Measurements from ENCODE around the gene TPM3.

GRCh38 chr1:154218545-154218944 lies 26.6 kb upstream of the TPM3 start:
- TF ChIP-seq EP300 (conservative IDR thresholded peaks at IDR 0.05; ENCODE audit: poor library complexity, severe bottlenecking) (no peak), POLR2AphosphoS5 (IDR thresholded peaks at IDR 0.05) (no peak), EZH2 (IDR thresholded peaks at IDR 0.05; ENCODE audit: borderline replicate concordance, insufficient read depth, low read length, poor library complexity, severe bottlenecking) (no peak)
- TF ChIP-seq, protein P1, sequence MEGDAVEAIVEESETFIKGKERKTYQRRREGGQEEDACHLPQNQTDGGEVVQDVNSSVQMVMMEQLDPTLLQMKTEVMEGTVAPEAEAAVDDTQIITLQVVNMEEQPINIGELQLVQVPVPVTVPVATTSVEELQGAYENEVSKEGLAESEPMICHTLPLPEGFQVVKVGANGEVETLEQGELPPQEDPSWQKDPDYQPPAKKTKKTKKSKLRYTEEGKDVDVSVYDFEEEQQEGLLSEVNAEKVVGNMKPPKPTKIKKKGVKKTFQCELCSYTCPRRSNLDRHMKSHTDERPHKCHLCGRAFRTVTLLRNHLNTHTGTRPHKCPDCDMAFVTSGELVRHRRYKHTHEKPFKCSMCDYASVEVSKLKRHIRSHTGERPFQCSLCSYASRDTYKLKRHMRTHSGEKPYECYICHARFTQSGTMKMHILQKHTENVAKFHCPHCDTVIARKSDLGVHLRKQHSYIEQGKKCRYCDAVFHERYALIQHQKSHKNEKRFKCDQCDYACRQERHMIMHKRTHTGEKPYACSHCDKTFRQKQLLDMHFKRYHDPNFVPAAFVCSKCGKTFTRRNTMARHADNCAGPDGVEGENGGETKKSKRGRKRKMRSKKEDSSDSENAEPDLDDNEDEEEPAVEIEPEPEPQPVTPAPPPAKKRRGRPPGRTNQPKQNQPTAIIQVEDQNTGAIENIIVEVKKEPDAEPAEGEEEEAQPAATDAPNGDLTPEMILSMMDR (IDR thresholded peaks at IDR 0.05; ENCODE audit: poor library complexity, severe bottlenecking): no peak
